KMS-11 (cell line): ENCODE data around the gene NFKBIZ.

Experiments
- H2AFZ ChIP-seq: fragments of 200-600 bp; sonication (generic); 2 replicates; pipeline ENCODE4 v1.6.1; 2016; ENCODE audit warnings: antibody characterized with exemption, mixed run types, low read depth
- H3K27ac ChIP-seq: fragments of 200-600 bp; sonication (generic); 2 replicates; pipeline ENCODE4 v1.6.1; 2016; ENCODE audit warnings: mild to moderate bottlenecking, mixed run types
- H3K27me3 ChIP-seq: fragments of 200-600 bp; sonication (generic); 2 replicates; pipeline ENCODE4 v1.6.1; 2017; ENCODE audit warnings: mild to moderate bottlenecking, low read depth, mixed run types, moderate library complexity; ENCODE audit not compliant: insufficient read depth
- H3K36me3 ChIP-seq: fragments of 200-600 bp; sonication (generic); 2 replicates; pipeline ENCODE4 v1.6.1; 2017; ENCODE audit warnings: mild to moderate bottlenecking, mixed run types; ENCODE audit not compliant: insufficient read depth
- H3K4me1 ChIP-seq: fragments of 200-600 bp; sonication (generic); 2 replicates; pipeline ENCODE4 v1.6.1; 2016; ENCODE audit warnings: mild to moderate bottlenecking, low read depth, mixed run types; ENCODE audit not compliant: poor library complexity, severe bottlenecking
- H3K4me2 ChIP-seq: fragments of 200-600 bp; sonication (generic); 2 replicates; pipeline ENCODE4 v1.7.0; 2016; ENCODE audit warnings: mild to moderate bottlenecking, mixed run types
- H3K4me3 ChIP-seq: fragments of 200-600 bp; sonication (generic); IDR thresholded peaks from 2 replicates; pipeline ENCODE4 v1.6.1; 2017; ENCODE audit warnings: low read depth, low read length, mixed read lengths; ENCODE audit not compliant: insufficient read depth
- H3K79me2 ChIP-seq: fragments of 200-600 bp; sonication (generic); 2 replicates; pipeline ENCODE4 v1.6.1; 2016; ENCODE audit warnings: low read depth, mixed run types; ENCODE audit not compliant: insufficient read depth
- H3K9ac ChIP-seq: fragments of 200-600 bp; sonication (generic); 2 replicates; pipeline ENCODE4 v1.6.1; 2016; ENCODE audit warnings: mild to moderate bottlenecking, mixed run types
- H4K20me1 ChIP-seq: fragments of 200-600 bp; sonication (generic); 2 replicates; pipeline ENCODE4 v1.6.1; 2016; ENCODE audit warnings: mild to moderate bottlenecking, mixed run types; ENCODE audit not compliant: insufficient read depth
- TF ChIP-seq, protein P1 (sequence below): fragments of 200-600 bp; sonication (generic); conservative IDR thresholded peaks from 2 replicates; pipeline ENCODE4 v1.6.1; 2017; ENCODE audit warnings: low read depth, mild to moderate bottlenecking, antibody characterized with exemption, low read length, moderate library complexity, mixed read lengths

Gene NFKBIZ

DNA sequence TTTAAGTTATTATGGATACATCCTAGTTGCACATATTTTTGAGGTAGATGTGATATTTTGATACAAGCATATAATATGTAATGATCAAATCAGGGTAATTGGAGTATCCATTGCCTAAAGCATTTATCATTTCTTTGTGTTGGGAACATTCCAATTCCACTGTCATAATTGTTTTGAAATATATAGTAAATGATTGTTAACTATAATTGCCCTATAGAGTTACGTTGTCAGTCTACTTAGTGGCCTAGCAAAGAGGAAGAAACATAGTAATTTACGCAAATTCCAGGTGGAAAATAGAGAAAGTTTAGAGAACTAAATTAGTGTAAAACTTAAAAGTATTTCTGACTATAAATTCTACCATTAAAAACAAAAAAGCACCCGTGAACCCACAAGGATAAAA, 45.4 kb upstream of the NFKBIZ start:
- TF ChIP-seq, protein P1, sequence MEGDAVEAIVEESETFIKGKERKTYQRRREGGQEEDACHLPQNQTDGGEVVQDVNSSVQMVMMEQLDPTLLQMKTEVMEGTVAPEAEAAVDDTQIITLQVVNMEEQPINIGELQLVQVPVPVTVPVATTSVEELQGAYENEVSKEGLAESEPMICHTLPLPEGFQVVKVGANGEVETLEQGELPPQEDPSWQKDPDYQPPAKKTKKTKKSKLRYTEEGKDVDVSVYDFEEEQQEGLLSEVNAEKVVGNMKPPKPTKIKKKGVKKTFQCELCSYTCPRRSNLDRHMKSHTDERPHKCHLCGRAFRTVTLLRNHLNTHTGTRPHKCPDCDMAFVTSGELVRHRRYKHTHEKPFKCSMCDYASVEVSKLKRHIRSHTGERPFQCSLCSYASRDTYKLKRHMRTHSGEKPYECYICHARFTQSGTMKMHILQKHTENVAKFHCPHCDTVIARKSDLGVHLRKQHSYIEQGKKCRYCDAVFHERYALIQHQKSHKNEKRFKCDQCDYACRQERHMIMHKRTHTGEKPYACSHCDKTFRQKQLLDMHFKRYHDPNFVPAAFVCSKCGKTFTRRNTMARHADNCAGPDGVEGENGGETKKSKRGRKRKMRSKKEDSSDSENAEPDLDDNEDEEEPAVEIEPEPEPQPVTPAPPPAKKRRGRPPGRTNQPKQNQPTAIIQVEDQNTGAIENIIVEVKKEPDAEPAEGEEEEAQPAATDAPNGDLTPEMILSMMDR = no peak
- no peaks in the 10 kb centered on the region for H3K79me2 ChIP-seq
- no peak overlapping the region for H3K27ac ChIP-seq
- H3K27me3 ChIP-seq = no peaks in the 10 kb centered on the region
- H3K4me3 ChIP-seq = no peak overlapping the region
- H2AFZ ChIP-seq = no peak overlapping the region
- no peaks in the 10 kb centered on the region for H3K36me3 ChIP-seq
- H3K4me2 ChIP-seq = no peak overlapping the region
- H4K20me1 ChIP-seq = no peaks in the 10 kb centered on the region
- H3K9ac ChIP-seq = no peak overlapping the region
- peaks cover 45% of the 10 kb centered on the region for H3K4me1 ChIP-seq

DNA sequence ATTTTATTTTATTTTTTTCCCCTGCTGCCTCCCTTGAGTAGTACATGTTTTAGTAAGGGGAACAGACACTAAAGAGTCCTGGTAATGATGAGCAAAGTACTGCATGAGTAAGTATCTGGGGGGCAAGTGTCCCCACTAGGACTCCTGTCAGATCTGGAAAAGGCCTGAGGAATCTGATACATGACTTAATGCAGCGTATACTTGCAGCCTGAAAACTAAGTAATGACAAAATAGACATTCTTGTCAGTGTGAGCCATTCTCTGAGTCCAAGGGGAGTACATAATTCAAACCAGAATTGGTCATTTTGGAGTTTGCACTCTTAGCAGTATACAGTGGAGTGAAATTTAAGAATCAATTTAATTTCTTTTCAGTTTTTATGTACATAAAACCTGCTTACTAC, 42.8 kb upstream of the NFKBIZ start:
- Histone ChIP-seq H3K4me3 (no peak overlapping the region), H3K79me2 (no peaks in the 10 kb centered on the region), H4K20me1 (no peaks in the 10 kb centered on the region), H3K27me3 (no peaks in the 10 kb centered on the region), H3K27ac (no peak overlapping the region), H3K36me3 (no peaks in the 10 kb centered on the region), H3K4me2 (no peak overlapping the region), H2AFZ (no peak overlapping the region), H3K9ac (no peak overlapping the region), H3K4me1 (peaks cover 65% of the 10 kb centered on the region)
- TF ChIP-seq, protein P1 = no peak

DNA sequence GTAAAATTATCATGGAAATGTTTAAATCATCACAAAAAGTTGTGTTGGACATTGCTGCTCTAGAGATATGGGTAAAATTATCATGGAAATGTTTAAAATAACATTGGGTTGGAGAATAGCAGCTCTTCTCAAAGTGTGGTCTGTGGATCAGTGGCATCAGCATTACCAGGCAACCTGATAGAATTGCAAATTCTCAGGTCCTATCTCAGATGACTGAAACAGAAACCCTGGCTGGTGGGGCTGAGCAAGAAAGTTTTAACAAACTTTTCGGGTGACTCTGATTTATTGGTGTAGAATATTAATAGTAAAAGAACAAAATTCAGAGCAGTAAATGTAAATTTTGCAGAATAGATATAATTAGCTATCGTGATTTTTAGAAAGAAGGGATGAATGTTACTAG, 41.4 kb upstream of the NFKBIZ start:
- no peaks in the 10 kb centered on the region for H3K36me3 ChIP-seq
- H3K4me1 ChIP-seq = peaks cover 68% of the 10 kb centered on the region
- H3K4me2 ChIP-seq = peak overlapping the region; percentile 77
- peak overlapping the region; percentile 25; the same call in 1 of the 2 replicates for H3K9ac ChIP-seq
- no peak overlapping the region for H3K4me3 ChIP-seq
- TF ChIP-seq, protein P1 = no peak
- H2AFZ ChIP-seq = no peak overlapping the region
- peak overlapping the region; percentile 69 for H3K27ac ChIP-seq
- no peaks in the 10 kb centered on the region for H3K27me3 ChIP-seq
- no peaks in the 10 kb centered on the region for H3K79me2 ChIP-seq
- no peaks in the 10 kb centered on the region for H4K20me1 ChIP-seq

DNA sequence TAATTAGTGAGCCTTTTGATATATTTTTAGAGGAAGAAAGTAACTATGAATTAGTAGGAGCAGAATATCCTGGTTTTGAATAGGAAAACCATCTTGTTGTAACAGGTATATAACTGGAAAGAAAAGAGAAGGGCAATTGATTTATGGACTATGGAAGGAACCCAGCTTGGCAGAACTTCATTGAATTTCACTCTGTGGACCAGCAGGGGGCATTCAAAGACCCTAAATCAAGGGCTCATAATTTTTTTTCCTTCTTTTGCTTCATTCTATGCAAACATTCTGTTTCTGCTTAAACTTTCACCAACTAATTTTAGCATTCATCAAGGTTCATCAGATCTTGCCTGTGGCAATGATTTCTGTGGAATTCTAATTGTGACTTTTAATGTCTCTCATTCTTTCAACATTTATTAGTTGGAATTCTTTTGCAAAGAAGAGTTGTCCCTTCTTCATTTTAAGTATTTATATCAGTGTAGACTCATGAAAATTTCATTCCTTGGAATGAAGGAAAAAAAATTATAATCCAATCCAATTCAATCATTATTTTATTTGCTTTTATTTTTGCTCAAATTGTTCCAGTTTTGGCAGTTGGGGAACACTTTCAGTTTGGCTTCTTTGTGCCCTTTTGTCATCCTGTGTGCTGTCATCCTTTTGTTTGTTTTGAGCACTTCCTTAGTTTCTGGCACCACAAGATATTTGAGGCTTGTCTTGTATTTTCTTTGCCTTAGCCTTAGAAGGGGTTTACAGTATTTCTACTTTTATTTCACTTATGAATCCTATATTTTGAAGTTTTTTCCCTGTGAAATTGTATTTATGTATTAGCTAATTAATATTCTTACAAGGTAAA, 39.9 kb upstream of the NFKBIZ start:
- peaks cover 59% of the 10 kb centered on the region for H3K4me1 ChIP-seq
- no peak overlapping the region for H3K9ac ChIP-seq
- no peak overlapping the region for H2AFZ ChIP-seq
- no peaks in the 10 kb centered on the region for H4K20me1 ChIP-seq
- H3K27me3 ChIP-seq = no peaks in the 10 kb centered on the region
- H3K4me2 ChIP-seq = peak overlapping the region; percentile 25
- no peaks in the 10 kb centered on the region for H3K79me2 ChIP-seq
- H3K27ac ChIP-seq = no peak overlapping the region; the same call in 1 of the 2 replicates
- TF ChIP-seq, protein P1 = peak; percentile 84
- no peaks in the 10 kb centered on the region for H3K36me3 ChIP-seq
- H3K4me3 ChIP-seq = no peak overlapping the region
